HCT116 (cell line): ENCODE results near the gene MYL5. TPM values are rescaled to one million over a fixed set of nuclear protein-coding genes. Genes with fewer than 3 reads are reported as not detected.

ENCODE experiments used
- ATAC-seq: fragments of 200-7000 bp; cut with Tn5 transposase; 2 replicates; pipeline ENCODE4 v1.9.1; 2020; ENCODE audit warnings: mild to moderate bottlenecking, moderate library complexity
- BruUV-seq: library from RNA; stranded (reverse); fragments of 400-500 nt; replicated peaks from 2 replicates; lab custom pipeline; 2021; lab: Mats Ljungman, UMichigan
- CTCF ChIA-PET: fragments of 300-600 bp; sonication (Branson Sonifier 250); formaldehyde crosslinking; loops from one replicate; lab custom pipeline; 2021; ENCODE audit warnings: antibody characterized with exemption; lab: Charles Lee
- POLR2A ChIA-PET: fragments of 300-600, 350-600 bp; sonication (Branson Sonifier 250); formaldehyde crosslinking; loops from one replicate; lab custom pipeline; 2021; ENCODE audit warnings: antibody characterized with exemption; lab: Charles Lee
- RAD21 ChIA-PET, 2 experiments: fragments of 300-600 bp; sonication (Branson Sonifier 250); formaldehyde crosslinking; loops; one replicate each; lab custom pipeline; 2023; ENCODE audit warnings: low total read pairs in 2 of 2; ENCODE audit not compliant: uncharacterized antibody in 2 of 2, unreplicated experiment in 2 of 2, low non-redundant PET in 1 of 2; lab: Charles Lee
- DNase-seq: peaks from one replicate; pipeline ENCODE4 v3.0.0-alpha.2; 2010; ENCODE audit warnings: low read depth, low spot score
- H2AFZ ChIP-seq: fragments of 200-600 bp; shearing (Covaris generic), sonication (generic); 2 replicates; pipeline ENCODE4 v1.6.1; 2017; ENCODE audit warnings: low read depth, mixed run types, mixed read lengths, antibody characterized with exemption, low read length; ENCODE audit not compliant: poor library complexity, severe bottlenecking
- H3K27ac ChIP-seq: 2 replicates; pipeline ENCODE4 v1.5.1; 2012; ENCODE audit warnings: low read depth, low read length
- H3K27me3 ChIP-seq: fragments of 200-600 bp; sonication (generic); 2 replicates; pipeline ENCODE4 v1.6.1; 2016; ENCODE audit warnings: mixed run types, low read length, mixed read lengths; ENCODE audit not compliant: insufficient read depth
- H3K36me3 ChIP-seq, 2 experiments: fragments of 200-500 bp in 1 of 2; fragments of 200-600 bp in 1 of 2; sonication (Bioruptor generic) in 1 of 2; sonication (generic) in 1 of 2; 2 replicates each; pipeline versions ENCODE4 v1.5.1 to v1.6.1; 2014 to 2016; ENCODE audit warnings: low read length in 2 of 2, inconsistent platforms in 1 of 2, mixed read lengths in 1 of 2, mixed run types in 1 of 2; ENCODE audit not compliant: insufficient read depth in 2 of 2, control insufficient read depth in 1 of 2
- H3K4me1 ChIP-seq, 2 experiments: fragments of 200-600 bp in 1 of 2; sonication (generic) in 1 of 2; 2 replicates each; pipeline versions ENCODE4 v1.5.1 to v1.6.1; 2012 to 2017; ENCODE audit warnings: low read length in 2 of 2, inconsistent platforms in 1 of 2, mild to moderate bottlenecking in 1 of 2, mixed read lengths in 1 of 2, mixed run types in 1 of 2, moderate library complexity in 1 of 2; ENCODE audit not compliant: insufficient read depth in 2 of 2, control insufficient read depth in 1 of 2
- H3K4me2 ChIP-seq: fragments of 200-600 bp; sonication (generic); 2 replicates; pipeline ENCODE4 v1.6.1; 2017; ENCODE audit warnings: mixed run types, low read length, mixed read lengths
- H3K4me3 ChIP-seq, 2 experiments: fragments of 200-600 bp in 1 of 2; sonication (generic) in 1 of 2; replicated peaks in 1 of 2; 2 replicates each; pipeline ENCODE4 v1.5.1; 2011 to 2016; ENCODE audit warnings: low read length in 2 of 2, control low read depth in 1 of 2, low read depth in 1 of 2, mild to moderate bottlenecking in 1 of 2, mixed read lengths in 1 of 2, mixed run types in 1 of 2
- H3K79me2 ChIP-seq: fragments of 200-600 bp; sonication (generic); 2 replicates; pipeline ENCODE4 v1.6.1; 2017; ENCODE audit warnings: mild to moderate bottlenecking, mixed run types, low read length, moderate library complexity, mixed read lengths; ENCODE audit not compliant: insufficient read depth
- H3K9ac ChIP-seq: fragments of 200-600 bp; sonication (generic); 2 replicates; pipeline ENCODE4 v1.6.1; 2016; ENCODE audit warnings: low read length, mixed read lengths
- H3K9me2 ChIP-seq: fragments of 200-600 bp; sonication (generic), shearing (Covaris generic); 2 replicates; pipeline ENCODE4 v1.6.1; 2017; ENCODE audit warnings: mixed run types, mild to moderate bottlenecking, moderate library complexity; ENCODE audit not compliant: insufficient read depth
- H3K9me3 ChIP-seq, 2 experiments: fragments of 200-500 bp in 1 of 2; fragments of 200-600 bp in 1 of 2; sonication (Bioruptor generic) in 1 of 2; sonication (generic) in 1 of 2; 2 replicates each; pipeline ENCODE4 v1.6.1; 2014 to 2017; ENCODE audit warnings: low read length in 2 of 2, mixed read lengths in 2 of 2, inconsistent platforms in 1 of 2, low read depth in 1 of 2, mild to moderate bottlenecking in 1 of 2, mixed run types in 1 of 2, moderate library complexity in 1 of 2; ENCODE audit not compliant: control insufficient read depth in 1 of 2, insufficient read depth in 1 of 2
- H4K20me1 ChIP-seq: fragments of 200-600 bp; sonication (generic), shearing (Covaris generic); 2 replicates; pipeline ENCODE4 v1.6.1; 2017; ENCODE audit warnings: mixed run types, mild to moderate bottlenecking, moderate library complexity; ENCODE audit not compliant: insufficient read depth
- CBX3 ChIP-seq: IDR thresholded peaks from 2 replicates; pipeline ENCODE4 v1.6.1; 2012; ENCODE audit warnings: low read depth
- CEBPB ChIP-seq: IDR thresholded peaks from 2 replicates; pipeline ENCODE4 v1.6.1; 2012; ENCODE audit warnings: low read depth
- EGR1 ChIP-seq: IDR thresholded peaks from 2 replicates; pipeline ENCODE4 v1.6.1; 2012; ENCODE audit warnings: low read depth
- ELF1 ChIP-seq: IDR thresholded peaks from 2 replicates; pipeline ENCODE4 v1.6.1; 2012; ENCODE audit warnings: low read depth, borderline replicate concordance
- EZH2 ChIP-seq: fragments of 200-600 bp; sonication (generic); IDR thresholded peaks from 2 replicates; pipeline ENCODE4 v1.6.1; 2017; ENCODE audit warnings: antibody characterized with exemption, mixed run types
- EZH2phosphoT487 ChIP-seq: fragments of 200-600 bp; IDR thresholded peaks from 2 replicates; pipeline ENCODE4 v1.6.1; 2018; ENCODE audit warnings: antibody characterized with exemption, borderline replicate concordance
- POLR2AphosphoS5 ChIP-seq: IDR thresholded peaks from 2 replicates; pipeline ENCODE4 v1.6.1; 2011; ENCODE audit warnings: mild to moderate bottlenecking, low read depth, low read length, moderate library complexity
- RAD21 ChIP-seq: IDR thresholded peaks from 2 replicates; pipeline ENCODE4 v1.6.1; 2012; ENCODE audit warnings: low read depth, mild to moderate bottlenecking
- SIN3A ChIP-seq: IDR thresholded peaks from 2 replicates; pipeline ENCODE4 v1.6.1; 2012; ENCODE audit warnings: low read depth
- SRF ChIP-seq: IDR thresholded peaks from 2 replicates; pipeline ENCODE4 v1.6.1; 2012; ENCODE audit warnings: low read depth
- TCF7L2 ChIP-seq: IDR thresholded peaks from 2 replicates; pipeline ENCODE4 v1.7.0; 2011; ENCODE audit warnings: borderline replicate concordance, inconsistent platforms; ENCODE audit not compliant: insufficient read depth, insufficient read length; ENCODE audit errors: extremely low read depth
- ZFX ChIP-seq: fragments of 450-650 bp; IDR thresholded peaks from 2 replicates; pipeline ENCODE4 v1.6.1; 2017
- intact Hi-C: fragments of 100-400 bp; cut with micrococcal nuclease; formaldehyde crosslinking; loops from 2 replicates; pipeline ENCODE4 v1.10.0; 2022
- total RNA-seq: library from RNA; stranded (reverse); gene quantifications from one replicate; pipeline ENCODE4 v1.2.1, GENCODE V29; 2021; ENCODE audit not compliant: unreplicated experiment
- TF ChIP-seq, protein P1 (sequence below): IDR thresholded peaks from 2 replicates; pipeline ENCODE4 v1.6.1; 2012
- TF ChIP-seq, protein P2 (sequence below), 3 experiments: fragments of 200-600 bp in 1 of 3; sonication (generic) in 1 of 3; IDR thresholded peaks in 2 of 3; conservative IDR thresholded peaks in 1 of 3; 2 replicates each; pipeline ENCODE4 v1.5.1; 2012 to 2017; ENCODE audit warnings: low read depth in 2 of 3, low read length in 2 of 3, antibody characterized with exemption in 1 of 3, borderline replicate concordance in 1 of 3, control low read depth in 1 of 3, mild to moderate bottlenecking in 1 of 3, mixed read lengths in 1 of 3, mixed run types in 1 of 3, moderate library complexity in 1 of 3; ENCODE audit not compliant: insufficient read depth in 1 of 3
- TF ChIP-seq, protein P3 (sequence below): IDR thresholded peaks from 2 replicates; pipeline ENCODE4 v1.6.1; 2012
- TF ChIP-seq, protein P4 (sequence below): IDR thresholded peaks from 2 replicates; pipeline ENCODE4 v1.6.1; 2012; ENCODE audit warnings: low read depth

The MYL5 gene
- total RNA-seq, 1 experiment from 2014 or later = 14.0 TPM

DNA sequence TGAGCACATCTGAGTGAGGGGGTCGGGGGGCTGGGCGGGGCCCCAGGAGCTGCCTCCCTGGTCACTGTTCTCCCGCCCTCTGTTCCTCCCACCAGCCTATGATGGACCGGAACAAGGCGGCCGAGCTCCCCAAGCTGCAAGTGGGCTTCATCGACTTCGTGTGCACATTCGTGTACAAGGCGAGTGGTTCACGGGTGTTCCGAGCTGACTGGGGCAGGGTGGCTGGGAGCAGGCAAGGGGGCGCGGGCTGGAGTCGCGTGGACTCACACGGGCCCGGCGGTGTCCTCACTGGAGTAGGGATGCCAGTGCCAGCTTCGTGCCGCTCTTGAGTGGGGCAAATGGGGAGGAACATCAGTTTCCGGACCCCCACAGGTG, 7.9 kb upstream of the MYL5 start:
- H3K27me3 ChIP-seq = no peaks in the 10 kb centered on the region
- H3K79me2 ChIP-seq = no peaks in the 10 kb centered on the region
- H2AFZ ChIP-seq = no peak overlapping the region
- H3K36me3 ChIP-seq = peaks cover under 1 to 6% of the 10 kb centered on the region in 2 experiments; a peak in 2 of 4 replicates
- DNase-seq (no peak), ATAC-seq (no peak)
- no peak overlapping the region for H3K4me2 ChIP-seq
- H4K20me1 ChIP-seq = no peaks in the 10 kb centered on the region
- ChIA-PET CTCF (no interaction called here), POLR2A (no interaction called here), RAD21 (no interaction called here)
- TF ChIP-seq, protein P1, sequence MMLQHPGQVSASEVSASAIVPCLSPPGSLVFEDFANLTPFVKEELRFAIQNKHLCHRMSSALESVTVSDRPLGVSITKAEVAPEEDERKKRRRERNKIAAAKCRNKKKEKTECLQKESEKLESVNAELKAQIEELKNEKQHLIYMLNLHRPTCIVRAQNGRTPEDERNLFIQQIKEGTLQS = no peak
- TF ChIP-seq, protein P2, sequence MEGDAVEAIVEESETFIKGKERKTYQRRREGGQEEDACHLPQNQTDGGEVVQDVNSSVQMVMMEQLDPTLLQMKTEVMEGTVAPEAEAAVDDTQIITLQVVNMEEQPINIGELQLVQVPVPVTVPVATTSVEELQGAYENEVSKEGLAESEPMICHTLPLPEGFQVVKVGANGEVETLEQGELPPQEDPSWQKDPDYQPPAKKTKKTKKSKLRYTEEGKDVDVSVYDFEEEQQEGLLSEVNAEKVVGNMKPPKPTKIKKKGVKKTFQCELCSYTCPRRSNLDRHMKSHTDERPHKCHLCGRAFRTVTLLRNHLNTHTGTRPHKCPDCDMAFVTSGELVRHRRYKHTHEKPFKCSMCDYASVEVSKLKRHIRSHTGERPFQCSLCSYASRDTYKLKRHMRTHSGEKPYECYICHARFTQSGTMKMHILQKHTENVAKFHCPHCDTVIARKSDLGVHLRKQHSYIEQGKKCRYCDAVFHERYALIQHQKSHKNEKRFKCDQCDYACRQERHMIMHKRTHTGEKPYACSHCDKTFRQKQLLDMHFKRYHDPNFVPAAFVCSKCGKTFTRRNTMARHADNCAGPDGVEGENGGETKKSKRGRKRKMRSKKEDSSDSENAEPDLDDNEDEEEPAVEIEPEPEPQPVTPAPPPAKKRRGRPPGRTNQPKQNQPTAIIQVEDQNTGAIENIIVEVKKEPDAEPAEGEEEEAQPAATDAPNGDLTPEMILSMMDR (IDR thresholded peaks at IDR 0.05 in 2 of 3, conservative IDR thresholded peaks at IDR 0.05 in 1 of 3; ENCODE audit: borderline replicate concordance in 1 of 3, insufficient read depth in 1 of 3, low read depth in 2 of 3, low read length in 2 of 3) = no peak
- TF ChIP-seq RAD21 = no peak
- TF ChIP-seq EZH2 = no peak
- TF ChIP-seq CEBPB = no peak
- TF ChIP-seq ZFX = no peak
- TF ChIP-seq SIN3A = no peak
- no peak for TF ChIP-seq ELF1
- TF ChIP-seq, protein P3, sequence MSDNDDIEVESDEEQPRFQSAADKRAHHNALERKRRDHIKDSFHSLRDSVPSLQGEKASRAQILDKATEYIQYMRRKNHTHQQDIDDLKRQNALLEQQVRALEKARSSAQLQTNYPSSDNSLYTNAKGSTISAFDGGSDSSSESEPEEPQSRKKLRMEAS = no peak
- TF ChIP-seq TCF7L2 = no peak
- TF ChIP-seq SRF = no peak
- no peak for TF ChIP-seq EGR1
- no peak for TF ChIP-seq EZH2phosphoT487
- no peak for TF ChIP-seq CBX3
- TF ChIP-seq, protein P4, sequence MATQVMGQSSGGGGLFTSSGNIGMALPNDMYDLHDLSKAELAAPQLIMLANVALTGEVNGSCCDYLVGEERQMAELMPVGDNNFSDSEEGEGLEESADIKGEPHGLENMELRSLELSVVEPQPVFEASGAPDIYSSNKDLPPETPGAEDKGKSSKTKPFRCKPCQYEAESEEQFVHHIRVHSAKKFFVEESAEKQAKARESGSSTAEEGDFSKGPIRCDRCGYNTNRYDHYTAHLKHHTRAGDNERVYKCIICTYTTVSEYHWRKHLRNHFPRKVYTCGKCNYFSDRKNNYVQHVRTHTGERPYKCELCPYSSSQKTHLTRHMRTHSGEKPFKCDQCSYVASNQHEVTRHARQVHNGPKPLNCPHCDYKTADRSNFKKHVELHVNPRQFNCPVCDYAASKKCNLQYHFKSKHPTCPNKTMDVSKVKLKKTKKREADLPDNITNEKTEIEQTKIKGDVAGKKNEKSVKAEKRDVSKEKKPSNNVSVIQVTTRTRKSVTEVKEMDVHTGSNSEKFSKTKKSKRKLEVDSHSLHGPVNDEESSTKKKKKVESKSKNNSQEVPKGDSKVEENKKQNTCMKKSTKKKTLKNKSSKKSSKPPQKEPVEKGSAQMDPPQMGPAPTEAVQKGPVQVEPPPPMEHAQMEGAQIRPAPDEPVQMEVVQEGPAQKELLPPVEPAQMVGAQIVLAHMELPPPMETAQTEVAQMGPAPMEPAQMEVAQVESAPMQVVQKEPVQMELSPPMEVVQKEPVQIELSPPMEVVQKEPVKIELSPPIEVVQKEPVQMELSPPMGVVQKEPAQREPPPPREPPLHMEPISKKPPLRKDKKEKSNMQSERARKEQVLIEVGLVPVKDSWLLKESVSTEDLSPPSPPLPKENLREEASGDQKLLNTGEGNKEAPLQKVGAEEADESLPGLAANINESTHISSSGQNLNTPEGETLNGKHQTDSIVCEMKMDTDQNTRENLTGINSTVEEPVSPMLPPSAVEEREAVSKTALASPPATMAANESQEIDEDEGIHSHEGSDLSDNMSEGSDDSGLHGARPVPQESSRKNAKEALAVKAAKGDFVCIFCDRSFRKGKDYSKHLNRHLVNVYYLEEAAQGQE = no peak
- no peak for TF ChIP-seq POLR2AphosphoS5
- no peak overlapping the region for H3K9ac ChIP-seq
- H3K27ac ChIP-seq = no peak overlapping the region
- intact Hi-C loops = no loop called here
- no TSS peak for BruUV-seq
- H3K4me1 ChIP-seq = peaks cover 0 to 8% of the 10 kb centered on the region in 2 experiments; a peak in 1 of 4 replicates
- H3K4me3 ChIP-seq = no peak overlapping the region
- no peaks in the 10 kb centered on the region for H3K9me3 ChIP-seq
- H3K9me2 ChIP-seq = no peaks in the 10 kb centered on the region
